Body of pancreas (tissue), 4 donors: ENCODE measurements around the gene LRRC1.

Experiments used
- POLR2A ChIP-seq, 3 donors: fragments of 450-650 bp; IDR thresholded peaks; one replicate each; pipeline ENCODE4 v1.6.1; 2016; ENCODE audit warnings: antibody characterized with exemption in 3 of 3, mild to moderate bottlenecking in 2 of 3
- TF ChIP-seq, protein P1 (sequence below), 7 experiments: fragments of 450-650 bp in 4 of 7; fragments of 200-600 bp in 3 of 7; sonication (generic) in 3 of 7; IDR thresholded peaks; one replicate each; pipeline ENCODE4 v1.5.1; 2016 to 2019; ENCODE audit warnings: antibody characterized with exemption in 7 of 7

DNA sequence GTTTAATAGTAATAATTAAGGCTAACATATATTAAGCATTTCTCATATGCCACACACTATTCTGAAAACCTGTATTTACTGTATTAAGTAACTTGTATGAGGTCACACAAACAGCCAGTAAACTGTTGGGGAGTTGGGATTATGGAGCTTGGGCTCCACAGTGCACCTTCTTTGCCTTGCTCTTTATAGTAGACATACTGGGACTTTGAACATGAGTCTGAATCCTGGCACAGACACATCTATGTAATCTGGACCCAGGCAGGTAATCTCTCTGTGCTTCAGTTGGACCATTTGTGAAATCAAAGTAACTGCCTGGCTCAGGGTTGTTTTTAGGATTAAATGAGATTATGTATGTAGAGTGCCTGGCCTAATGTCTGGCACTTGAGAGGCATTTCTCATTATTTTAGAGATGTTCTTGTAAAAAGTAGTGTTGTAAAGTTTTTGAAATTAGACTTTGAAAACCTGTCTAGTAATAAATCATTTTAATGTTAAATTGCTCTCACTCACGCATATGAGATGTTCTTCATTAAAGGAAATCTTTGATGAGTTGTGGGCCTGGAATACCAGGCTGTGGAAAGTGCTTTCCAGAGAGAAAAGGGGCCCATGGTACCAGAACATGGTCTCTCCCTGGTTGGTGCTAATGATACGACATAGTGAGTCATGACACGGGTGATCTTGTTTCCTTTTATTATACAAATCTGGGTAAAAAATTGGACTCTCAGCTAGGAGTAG, 34.3 kb downstream of the LRRC1 start:
- TF ChIP-seq, protein P1, sequence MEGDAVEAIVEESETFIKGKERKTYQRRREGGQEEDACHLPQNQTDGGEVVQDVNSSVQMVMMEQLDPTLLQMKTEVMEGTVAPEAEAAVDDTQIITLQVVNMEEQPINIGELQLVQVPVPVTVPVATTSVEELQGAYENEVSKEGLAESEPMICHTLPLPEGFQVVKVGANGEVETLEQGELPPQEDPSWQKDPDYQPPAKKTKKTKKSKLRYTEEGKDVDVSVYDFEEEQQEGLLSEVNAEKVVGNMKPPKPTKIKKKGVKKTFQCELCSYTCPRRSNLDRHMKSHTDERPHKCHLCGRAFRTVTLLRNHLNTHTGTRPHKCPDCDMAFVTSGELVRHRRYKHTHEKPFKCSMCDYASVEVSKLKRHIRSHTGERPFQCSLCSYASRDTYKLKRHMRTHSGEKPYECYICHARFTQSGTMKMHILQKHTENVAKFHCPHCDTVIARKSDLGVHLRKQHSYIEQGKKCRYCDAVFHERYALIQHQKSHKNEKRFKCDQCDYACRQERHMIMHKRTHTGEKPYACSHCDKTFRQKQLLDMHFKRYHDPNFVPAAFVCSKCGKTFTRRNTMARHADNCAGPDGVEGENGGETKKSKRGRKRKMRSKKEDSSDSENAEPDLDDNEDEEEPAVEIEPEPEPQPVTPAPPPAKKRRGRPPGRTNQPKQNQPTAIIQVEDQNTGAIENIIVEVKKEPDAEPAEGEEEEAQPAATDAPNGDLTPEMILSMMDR (IDR thresholded peaks at IDR 0.05), result no peak
- TF ChIP-seq POLR2A (IDR thresholded peaks at IDR 0.05), result no peak
